OCI-LY7 (cell line): ENCODE results near the gene BBX.

Experiments
- EZH2phosphoT487 ChIP-seq: fragments of 200-600 bp; sonication (generic); IDR thresholded peaks from 2 replicates; pipeline ENCODE4 v1.6.1; 2018; ENCODE audit warnings: low read depth, borderline replicate concordance, mild to moderate bottlenecking, mixed run types, antibody characterized with exemption, low read length, moderate library complexity, mixed read lengths
- TF ChIP-seq, protein P1 (sequence below): fragments of 200-600 bp; sonication (generic); conservative IDR thresholded peaks from 2 replicates; pipeline ENCODE4 v1.5.1; 2014; ENCODE audit warnings: mild to moderate bottlenecking, antibody characterized with exemption, low read length, moderate library complexity, mixed read lengths

GRCh38 chr3:107684431-107684925 lies 161.7 kb downstream of the BBX start:
- TF ChIP-seq, protein P1, sequence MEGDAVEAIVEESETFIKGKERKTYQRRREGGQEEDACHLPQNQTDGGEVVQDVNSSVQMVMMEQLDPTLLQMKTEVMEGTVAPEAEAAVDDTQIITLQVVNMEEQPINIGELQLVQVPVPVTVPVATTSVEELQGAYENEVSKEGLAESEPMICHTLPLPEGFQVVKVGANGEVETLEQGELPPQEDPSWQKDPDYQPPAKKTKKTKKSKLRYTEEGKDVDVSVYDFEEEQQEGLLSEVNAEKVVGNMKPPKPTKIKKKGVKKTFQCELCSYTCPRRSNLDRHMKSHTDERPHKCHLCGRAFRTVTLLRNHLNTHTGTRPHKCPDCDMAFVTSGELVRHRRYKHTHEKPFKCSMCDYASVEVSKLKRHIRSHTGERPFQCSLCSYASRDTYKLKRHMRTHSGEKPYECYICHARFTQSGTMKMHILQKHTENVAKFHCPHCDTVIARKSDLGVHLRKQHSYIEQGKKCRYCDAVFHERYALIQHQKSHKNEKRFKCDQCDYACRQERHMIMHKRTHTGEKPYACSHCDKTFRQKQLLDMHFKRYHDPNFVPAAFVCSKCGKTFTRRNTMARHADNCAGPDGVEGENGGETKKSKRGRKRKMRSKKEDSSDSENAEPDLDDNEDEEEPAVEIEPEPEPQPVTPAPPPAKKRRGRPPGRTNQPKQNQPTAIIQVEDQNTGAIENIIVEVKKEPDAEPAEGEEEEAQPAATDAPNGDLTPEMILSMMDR, result no peak
- TF ChIP-seq EZH2phosphoT487, result no peak
